Measurements from ENCODE around the gene PPARA. TPM values are rescaled to one million over a fixed set of nuclear protein-coding genes. Genes with fewer than 3 reads are reported as not detected.

Gene PPARA
- total RNA-seq, 2 experiments from 2014 or later = 3.3 to 10.5 TPM

- H2AFZ ChIP-seq (ENCODE audit: low read length) = no peak overlapping the region
- peaks cover 4% of the 10 kb centered on the region for H3K4me1 ChIP-seq (ENCODE audit: insufficient read depth, low read length, poor library complexity, severe bottlenecking)
- no peak for DNase-seq (ENCODE audit: low spot score)
- no peak overlapping the region for H3K27ac ChIP-seq (ENCODE audit: low read depth, low read length, poor library complexity, severe bottlenecking)
- no peak for TF ChIP-seq EZH2phosphoT487 (IDR thresholded peaks at IDR 0.05; ENCODE audit: borderline replicate concordance, low read depth, low read length)
- no peaks in the 10 kb centered on the region for H3K9me2 ChIP-seq (ENCODE audit: insufficient read depth, low read length)
- no peak overlapping the region for H3K4me3 ChIP-seq (ENCODE audit: low read depth, low read length, poor library complexity, severe bottlenecking)
- H3K9me3 ChIP-seq (ENCODE audit: low read length) = no peaks in the 10 kb centered on the region
- H3K79me2 ChIP-seq (ENCODE audit: insufficient read depth, low read depth, low read length) = no peaks in the 10 kb centered on the region
- H3K4me2 ChIP-seq (ENCODE audit: low read length) = no peak overlapping the region
- no peaks in the 10 kb centered on the region for H4K20me1 ChIP-seq (ENCODE audit: insufficient read depth, low read length)
- H3K36me3 ChIP-seq (ENCODE audit: insufficient read depth, low read length) = no peaks in the 10 kb centered on the region
- BruUV-seq (replicated peaks) = no TSS peak
- CTCF ChIA-PET (ENCODE audit: unreplicated experiment) = no interaction called here
- intact Hi-C loops (cut with micrococcal nuclease; ENCODE audit: unreplicated experiment) = no loop called here
- POLR2A ChIA-PET = no interaction called here
These were observed 10.4 kb upstream of the PPARA start for GRCh38 chr22:46139895-46140350.

DNA sequence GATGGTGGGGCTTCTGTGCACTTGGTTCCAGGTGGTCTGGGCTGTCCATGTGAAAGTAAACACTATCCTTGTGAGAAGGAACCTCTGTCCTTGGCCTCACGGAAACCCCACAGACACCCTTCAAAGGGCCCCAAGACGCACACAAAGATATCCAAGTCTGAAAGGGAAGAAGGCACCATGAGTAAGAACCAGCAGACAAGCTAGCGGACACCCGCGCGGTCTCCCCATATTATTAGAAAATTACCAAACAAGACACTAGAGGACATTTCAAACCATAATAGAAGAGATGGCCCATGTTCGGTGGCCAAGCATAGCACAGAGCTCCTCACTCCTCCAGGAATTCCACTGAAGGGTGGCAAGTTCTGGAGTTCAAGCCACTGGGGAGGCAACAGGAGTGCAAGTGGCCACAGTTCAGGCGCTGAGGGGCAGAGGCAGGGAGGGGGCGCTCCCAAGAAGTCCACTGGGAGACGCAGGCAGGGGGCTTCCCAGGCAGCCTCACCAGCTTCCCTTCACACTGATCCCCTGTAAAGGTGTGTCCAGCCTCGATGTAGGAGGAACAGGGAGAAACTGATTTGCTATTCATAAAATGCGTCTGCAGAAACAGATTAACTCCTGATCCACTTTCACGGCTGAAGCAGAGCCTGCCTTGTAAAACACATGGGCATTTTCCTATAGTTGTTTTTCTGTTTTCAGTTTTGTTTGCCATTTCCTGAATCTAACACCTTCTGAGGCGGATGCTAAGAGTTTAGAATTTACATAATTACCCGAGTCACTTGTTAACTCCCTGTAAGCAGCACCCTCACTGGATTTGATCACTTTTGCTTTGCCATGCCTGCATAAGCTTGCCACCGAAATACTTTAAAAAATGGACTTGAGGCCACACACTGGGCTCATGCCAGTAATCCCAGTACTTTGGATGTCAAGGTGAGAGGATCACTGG is 9.1 kb upstream of the PPARA start:
- no TSS peak for BruUV-seq (replicated peaks)

DNA sequence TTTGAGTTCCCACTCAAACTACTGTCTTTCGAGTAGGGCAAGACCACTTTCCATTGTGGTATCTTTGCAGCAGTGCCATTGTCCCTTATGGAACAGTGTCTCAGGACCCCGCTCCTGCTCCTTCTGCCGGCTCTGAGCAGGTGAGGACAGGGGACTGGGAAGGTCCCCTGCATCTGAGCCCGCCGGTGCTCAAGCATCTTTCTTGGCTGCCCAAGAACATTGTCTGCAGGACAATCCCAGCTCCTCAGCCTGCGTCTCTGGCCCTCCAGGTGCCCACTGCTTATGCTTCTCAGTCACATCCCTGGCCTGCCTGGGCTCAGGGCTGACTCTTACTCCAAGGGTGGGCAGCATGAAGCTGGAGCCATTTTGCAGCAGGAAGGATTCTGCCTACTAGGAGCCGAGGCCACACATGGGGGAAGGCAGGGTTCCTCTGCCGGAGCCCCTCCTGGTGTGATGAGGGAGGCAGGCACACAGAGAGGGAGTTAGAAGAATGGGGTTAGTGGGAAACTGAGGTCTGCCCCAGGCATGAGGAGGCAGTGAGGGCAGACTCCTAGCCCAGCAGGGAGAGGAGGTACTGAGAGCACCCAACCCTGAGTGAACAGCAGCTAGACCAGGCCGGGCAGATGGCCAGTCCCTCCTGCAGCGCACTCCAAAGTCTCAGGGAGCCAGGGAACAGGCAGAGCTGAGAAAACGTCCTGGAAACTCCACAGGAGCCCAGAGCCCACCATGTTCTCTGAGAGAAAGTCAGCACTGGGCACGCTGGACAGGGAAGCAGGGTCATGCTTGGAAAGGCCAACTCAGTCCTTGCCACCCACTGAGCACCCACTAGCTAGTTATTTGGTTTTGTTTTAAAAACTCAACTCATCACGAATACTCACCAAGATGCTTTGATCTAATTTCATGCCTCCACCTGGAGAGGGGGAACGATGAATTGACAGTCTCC is 7.5 kb upstream of the PPARA start:
- BruUV-seq (replicated peaks) = no TSS peak
- TF ChIP-seq, protein P1, sequence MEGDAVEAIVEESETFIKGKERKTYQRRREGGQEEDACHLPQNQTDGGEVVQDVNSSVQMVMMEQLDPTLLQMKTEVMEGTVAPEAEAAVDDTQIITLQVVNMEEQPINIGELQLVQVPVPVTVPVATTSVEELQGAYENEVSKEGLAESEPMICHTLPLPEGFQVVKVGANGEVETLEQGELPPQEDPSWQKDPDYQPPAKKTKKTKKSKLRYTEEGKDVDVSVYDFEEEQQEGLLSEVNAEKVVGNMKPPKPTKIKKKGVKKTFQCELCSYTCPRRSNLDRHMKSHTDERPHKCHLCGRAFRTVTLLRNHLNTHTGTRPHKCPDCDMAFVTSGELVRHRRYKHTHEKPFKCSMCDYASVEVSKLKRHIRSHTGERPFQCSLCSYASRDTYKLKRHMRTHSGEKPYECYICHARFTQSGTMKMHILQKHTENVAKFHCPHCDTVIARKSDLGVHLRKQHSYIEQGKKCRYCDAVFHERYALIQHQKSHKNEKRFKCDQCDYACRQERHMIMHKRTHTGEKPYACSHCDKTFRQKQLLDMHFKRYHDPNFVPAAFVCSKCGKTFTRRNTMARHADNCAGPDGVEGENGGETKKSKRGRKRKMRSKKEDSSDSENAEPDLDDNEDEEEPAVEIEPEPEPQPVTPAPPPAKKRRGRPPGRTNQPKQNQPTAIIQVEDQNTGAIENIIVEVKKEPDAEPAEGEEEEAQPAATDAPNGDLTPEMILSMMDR (conservative IDR thresholded peaks at IDR 0.05; ENCODE audit: low read length) = no peak
- no peak for TF ChIP-seq EZH2phosphoT487 (IDR thresholded peaks at IDR 0.05; ENCODE audit: borderline replicate concordance, low read depth, low read length)
- no peak for DNase-seq (ENCODE audit: low spot score)
- no peak overlapping the region for H3K4me2 ChIP-seq (ENCODE audit: low read length)
- no peaks in the 10 kb centered on the region for H4K20me1 ChIP-seq (ENCODE audit: insufficient read depth, low read length)
- ChIA-PET CTCF (ENCODE audit: unreplicated experiment) (no interaction called here), POLR2A (no interaction called here)
- no peaks in the 10 kb centered on the region for H3K9me2 ChIP-seq (ENCODE audit: insufficient read depth, low read length)
- no peak overlapping the region for H3K27ac ChIP-seq (ENCODE audit: low read depth, low read length, poor library complexity, severe bottlenecking)
- no peak overlapping the region for H3K4me3 ChIP-seq (ENCODE audit: low read depth, low read length, poor library complexity, severe bottlenecking)
- no peaks in the 10 kb centered on the region for H3K79me2 ChIP-seq (ENCODE audit: insufficient read depth, low read depth, low read length)
- H2AFZ ChIP-seq (ENCODE audit: low read length) = no peak overlapping the region
- peaks cover 4% of the 10 kb centered on the region for H3K4me1 ChIP-seq (ENCODE audit: insufficient read depth, low read length, poor library complexity, severe bottlenecking)
- no peaks in the 10 kb centered on the region for H3K9me3 ChIP-seq (ENCODE audit: low read length)
- intact Hi-C loops (cut with micrococcal nuclease; ENCODE audit: unreplicated experiment) = no loop called here
- no peaks in the 10 kb centered on the region for H3K36me3 ChIP-seq (ENCODE audit: insufficient read depth, low read length)

More for the DNA sequence above, 9.1 kb upstream of the PPARA start:
- ChIA-PET CTCF (ENCODE audit: unreplicated experiment) (no interaction called here), POLR2A (no interaction called here)
- intact Hi-C loops (cut with micrococcal nuclease; ENCODE audit: unreplicated experiment) = no loop called here
- no peak overlapping the region for H3K27ac ChIP-seq (ENCODE audit: low read depth, low read length, poor library complexity, severe bottlenecking)
- H3K36me3 ChIP-seq (ENCODE audit: insufficient read depth, low read length) = no peaks in the 10 kb centered on the region
- DNase-seq (ENCODE audit: low spot score) = no peak
- H3K4me1 ChIP-seq (ENCODE audit: insufficient read depth, low read length, poor library complexity, severe bottlenecking) = peaks cover 4% of the 10 kb centered on the region
- no peak overlapping the region for H2AFZ ChIP-seq (ENCODE audit: low read length)
- peak overlapping the region; percentile 3; the same call in 1 of the 2 replicates for H3K4me2 ChIP-seq (ENCODE audit: low read length)
- no peaks in the 10 kb centered on the region for H3K9me3 ChIP-seq (ENCODE audit: low read length)
- no peaks in the 10 kb centered on the region for H3K9me2 ChIP-seq (ENCODE audit: insufficient read depth, low read length)
- H3K79me2 ChIP-seq (ENCODE audit: insufficient read depth, low read depth, low read length) = no peaks in the 10 kb centered on the region
- no peak for TF ChIP-seq EZH2phosphoT487 (IDR thresholded peaks at IDR 0.05; ENCODE audit: borderline replicate concordance, low read depth, low read length)
- TF ChIP-seq, protein P1 (conservative IDR thresholded peaks at IDR 0.05; ENCODE audit: low read length) = no peak
- H3K4me3 ChIP-seq (ENCODE audit: low read depth, low read length, poor library complexity, severe bottlenecking) = no peak overlapping the region
- no peaks in the 10 kb centered on the region for H4K20me1 ChIP-seq (ENCODE audit: insufficient read depth, low read length)
